HTR-8/SVneo (cell line): ENCODE results near the gene RPL26.
"Not testable (repeated sequence)": the region's sequence is repeated elsewhere in the genome, so short reads cannot be mapped to it uniquely, and the experiment has no call there.

Source experiments
- DNase-seq: peaks from one replicate; pipeline ENCODE4 v3.0.0; 2011; ENCODE audit warnings: low spot score, mixed read lengths; ENCODE audit not compliant: insufficient read length
- FAIRE-seq: peaks from 2 replicates; lab custom pipeline; 2011; peaks lifted over from hg19 to GRCh38; lab: Jason Lieb, UNC

The RPL26 gene

DNA sequence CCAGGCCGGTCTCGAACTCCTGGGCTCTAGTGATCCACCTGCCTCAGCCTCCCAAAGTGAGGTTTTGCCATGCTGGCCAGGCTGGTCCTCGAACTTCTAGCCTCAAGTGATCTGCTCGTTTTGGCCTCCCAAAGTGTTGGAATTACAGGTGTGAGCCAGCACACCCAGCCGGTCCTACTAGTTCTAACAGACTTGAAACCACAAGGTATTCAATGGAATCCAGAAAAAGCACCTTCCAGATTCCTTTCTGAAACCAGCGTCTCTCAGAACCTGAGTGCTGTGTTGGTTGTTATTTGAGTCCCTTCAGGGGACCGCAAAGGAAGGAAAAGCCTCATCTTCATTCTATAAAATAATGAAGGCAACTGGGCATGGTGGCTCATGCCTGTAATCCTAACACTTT lies 10.6 kb downstream of the RPL26 start:
- DNase-seq (no peak), FAIRE-seq (no peak)

DNA sequence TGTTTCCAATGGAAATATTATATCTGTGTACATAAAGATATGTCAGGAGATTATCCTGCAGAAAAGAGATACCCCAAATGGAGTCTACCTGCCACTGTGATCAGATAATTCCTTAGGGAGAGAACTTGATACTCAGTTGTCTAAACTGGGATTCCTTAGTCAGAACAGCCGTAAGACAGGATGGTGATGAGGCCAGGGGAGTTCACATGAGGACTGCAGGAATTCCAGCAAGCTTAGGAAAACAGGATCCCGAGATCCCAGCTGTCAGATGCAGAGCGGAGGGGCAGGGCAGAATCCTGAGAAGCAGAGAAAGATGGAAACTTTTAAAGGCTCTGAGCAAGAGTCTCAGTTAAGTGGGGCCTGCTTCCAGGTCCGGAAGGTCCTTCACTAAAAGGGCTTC lies 11.2 kb downstream of the RPL26 start:
- no peak for DNase-seq
- FAIRE-seq: no peak

DNA sequence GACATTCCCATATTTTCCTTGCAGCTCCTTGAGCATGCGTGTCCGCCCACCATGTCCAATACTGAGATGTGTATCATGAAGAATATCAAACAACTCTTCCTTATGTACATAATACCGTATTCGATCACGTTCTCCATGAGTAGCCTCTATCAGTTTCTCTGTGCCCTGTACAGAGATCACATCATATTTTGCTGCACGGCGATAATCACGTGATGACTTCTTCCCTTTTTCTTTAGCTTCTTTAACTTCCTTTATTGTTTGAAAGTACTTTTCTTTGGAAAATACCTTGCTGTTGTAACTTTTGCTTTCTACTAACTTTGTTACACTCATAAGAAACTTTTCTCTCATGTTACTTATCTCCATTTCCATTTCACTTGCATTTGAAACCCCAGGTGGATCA lies 13.0 kb downstream of the RPL26 start:
- FAIRE-seq (no peak), DNase-seq (no peak)

DNA sequence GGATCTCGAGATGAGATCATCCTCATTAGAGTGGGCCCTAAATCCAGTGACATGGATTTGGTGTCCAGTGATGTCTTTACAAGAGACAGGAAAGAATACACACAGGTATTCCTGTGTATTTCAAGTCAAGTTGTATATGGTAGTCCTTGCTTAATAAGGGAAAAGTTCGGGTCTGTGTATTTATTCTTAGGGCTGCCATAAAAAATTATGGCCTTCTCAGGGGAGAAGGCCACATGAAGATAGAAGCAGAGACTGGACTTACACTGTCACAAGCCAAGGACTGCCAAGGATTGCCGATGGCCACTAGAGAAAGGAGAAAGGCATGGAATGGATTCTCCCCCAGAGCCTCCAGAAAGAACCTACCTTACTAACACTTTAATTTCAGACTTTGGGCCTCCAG lies 14.8 kb downstream of the RPL26 start:
- no peak for DNase-seq
- no peak for FAIRE-seq

DNA sequence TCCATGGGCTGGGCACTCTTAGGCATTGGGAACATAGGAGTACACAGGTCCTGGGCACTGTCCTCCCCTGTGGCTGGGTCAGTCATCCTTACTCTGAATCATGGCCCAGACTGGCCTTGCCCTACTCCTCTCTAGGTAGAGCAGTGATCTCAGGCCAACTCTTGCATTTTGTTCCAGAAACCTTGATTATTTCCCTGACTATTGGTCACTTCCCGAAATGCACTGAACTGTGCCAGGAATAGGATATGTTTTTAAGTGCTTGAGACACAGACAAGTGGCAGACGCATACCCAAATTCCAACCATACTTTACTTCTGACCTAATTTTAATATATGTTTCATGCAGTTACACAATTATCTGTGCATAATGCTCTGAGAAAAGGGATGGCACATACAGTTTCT lies 16.8 kb downstream of the RPL26 start:
- FAIRE-seq: peak; percentile 82

DNA sequence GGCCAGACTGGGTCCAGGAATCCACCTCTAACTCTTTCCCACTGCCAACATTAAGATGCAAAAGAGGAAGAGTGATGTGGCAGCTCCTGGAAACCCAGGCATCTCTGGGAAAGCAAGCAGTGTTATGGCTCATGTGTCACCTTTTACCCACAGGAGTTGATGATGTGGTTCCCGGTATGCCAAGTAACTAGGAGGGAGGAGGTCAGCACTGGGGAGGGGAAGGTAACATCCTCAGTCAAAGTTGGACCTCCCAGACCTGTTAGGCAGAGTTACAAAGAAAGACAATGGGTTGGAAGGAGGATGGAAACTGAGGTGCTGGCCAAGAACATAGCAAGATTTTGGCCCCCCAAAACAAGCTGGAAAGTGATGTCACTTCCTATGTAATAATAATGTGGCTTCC lies 17.9 kb downstream of the RPL26 start:
- peak; percentile 66 for FAIRE-seq
- no peak for DNase-seq

More for the DNA sequence above, 16.8 kb downstream of the RPL26 start:
- DNase-seq: peak; percentile 70

DNA sequence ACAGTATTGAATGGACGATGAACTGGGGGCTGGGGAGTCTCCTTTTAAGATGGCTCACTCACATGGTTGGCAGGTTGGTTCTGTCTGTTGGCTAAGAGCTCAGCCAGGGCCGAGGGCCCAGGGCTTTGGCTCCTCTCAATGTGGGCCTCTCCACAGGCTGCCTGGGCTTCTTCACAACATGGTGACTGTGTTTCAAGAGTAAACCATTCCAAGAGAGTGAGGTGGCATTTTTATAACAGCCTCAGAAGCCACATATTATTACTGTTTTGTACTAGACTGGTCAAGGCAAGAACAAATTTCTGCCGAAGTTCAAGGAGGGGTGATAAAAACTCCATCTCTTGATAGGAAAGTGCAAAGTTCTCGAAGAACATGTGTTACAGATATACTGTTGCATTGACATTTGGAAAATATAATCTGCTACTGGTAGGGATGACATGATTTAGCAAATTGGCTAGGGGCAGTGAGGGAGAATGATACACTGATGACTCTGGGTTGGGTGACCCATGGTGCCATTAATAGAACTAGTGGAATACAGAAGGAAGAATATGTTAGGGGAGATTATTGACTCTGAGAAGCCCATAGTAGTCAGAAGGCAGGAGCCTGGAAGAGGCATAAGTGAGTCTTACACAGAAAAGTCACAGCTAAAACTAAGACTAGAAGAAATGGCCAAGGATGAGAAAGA lies 20.2 kb downstream of the RPL26 start:
- DNase-seq (no peak), FAIRE-seq (no peak)

DNA sequence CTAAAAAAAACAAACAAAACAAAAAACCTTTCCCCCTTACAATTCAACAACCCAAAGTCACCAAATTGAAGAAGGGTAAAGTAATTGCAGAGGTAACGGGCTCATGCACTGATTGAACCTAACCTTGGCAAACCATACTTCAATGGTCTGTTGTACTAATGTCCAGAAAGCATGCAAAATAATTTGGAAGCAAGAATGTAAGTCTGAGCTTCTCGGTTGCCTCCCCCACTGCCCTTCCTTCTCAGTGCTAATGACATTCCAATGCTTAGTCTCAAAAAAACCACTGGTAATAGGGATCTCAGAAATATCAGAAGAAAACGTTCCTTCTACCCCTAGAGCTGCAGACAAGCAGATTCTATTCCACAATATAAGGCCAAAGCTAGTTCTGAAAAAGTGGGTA lies 22.2 kb downstream of the RPL26 start:
- FAIRE-seq (no peak), DNase-seq (no peak)

DNA sequence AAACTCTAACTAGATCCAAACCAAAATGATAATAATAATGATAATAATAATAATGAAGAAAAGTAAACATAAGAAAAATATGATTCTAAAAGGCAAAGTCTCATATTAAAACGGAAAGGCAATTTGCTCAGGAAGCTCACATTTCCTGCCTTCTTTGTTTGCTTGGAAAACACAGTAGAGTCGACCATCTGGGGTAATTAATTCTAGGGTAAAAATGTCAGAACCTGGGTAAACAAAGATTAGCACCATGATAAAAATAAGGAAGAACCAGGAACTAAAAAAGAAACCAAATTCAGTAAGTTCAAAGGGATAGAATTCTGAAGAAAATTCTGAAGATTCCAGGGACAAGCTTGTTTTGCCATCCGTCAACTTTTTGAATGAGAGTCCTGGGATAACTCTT lies 22.7 kb downstream of the RPL26 start:
- DNase-seq: no peak
- no peak for FAIRE-seq

DNA sequence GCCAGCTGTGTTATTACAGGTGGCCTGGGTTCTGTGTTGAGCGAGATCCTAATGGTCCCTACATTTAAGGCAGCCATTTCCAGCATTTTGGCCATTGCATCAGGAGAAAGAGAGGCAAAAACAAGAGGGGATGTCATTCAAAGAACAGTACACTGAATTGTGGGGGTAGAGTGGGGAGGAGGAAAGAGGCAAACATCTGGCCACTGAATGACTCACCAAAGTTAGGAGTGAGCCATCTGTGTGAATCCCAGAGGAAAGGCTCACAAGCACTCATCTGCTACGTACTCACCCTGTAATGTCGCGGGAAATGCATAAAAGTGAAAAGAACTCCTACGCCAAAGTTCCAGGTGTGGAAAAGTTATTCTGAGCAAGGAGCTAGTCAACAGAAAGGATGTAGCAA lies 23.2 kb downstream of the RPL26 start:
- peak; percentile 60 for FAIRE-seq
- no peak for DNase-seq

DNA sequence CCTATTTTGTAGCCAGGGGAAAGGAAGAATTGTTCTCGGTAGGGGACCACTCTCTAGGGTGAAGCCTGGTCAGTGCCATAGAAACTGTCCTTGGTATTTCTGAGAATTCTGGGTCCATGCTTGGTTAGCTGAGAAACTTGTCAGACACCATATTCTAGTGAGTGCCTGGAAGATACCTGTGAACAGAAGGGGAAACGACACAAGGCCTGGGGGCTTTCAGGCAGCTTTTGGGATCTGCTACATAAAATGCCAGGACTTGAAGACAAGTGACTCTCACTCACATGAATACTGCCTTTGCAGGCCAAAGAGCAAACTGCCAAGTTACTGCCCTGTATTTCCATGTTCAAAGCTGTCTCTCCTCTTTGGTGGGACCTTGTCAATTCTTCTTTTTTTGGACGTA lies 25.1 kb downstream of the RPL26 start:
- FAIRE-seq: no peak
- DNase-seq: no peak

DNA sequence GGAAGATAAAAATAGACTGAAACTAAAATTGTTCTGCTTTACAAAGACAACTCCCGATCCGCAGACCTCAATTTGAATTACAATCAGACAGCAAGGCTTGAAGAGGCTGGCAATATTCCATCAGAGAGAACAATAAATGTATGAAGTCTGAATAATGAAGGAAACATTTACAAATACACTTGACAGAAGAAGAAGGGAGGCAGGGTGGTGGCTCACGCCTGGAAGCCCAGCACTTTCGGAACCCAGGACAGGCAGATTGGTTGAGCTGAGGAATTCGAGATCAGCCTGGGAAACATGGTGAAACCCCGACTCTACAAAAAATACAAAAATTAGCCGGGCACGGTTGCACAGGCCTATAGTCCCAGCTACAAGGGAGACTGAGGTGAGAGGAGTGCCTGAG lies 28.8 kb downstream of the RPL26 start:
- DNase-seq (no peak), FAIRE-seq (no peak)

DNA sequence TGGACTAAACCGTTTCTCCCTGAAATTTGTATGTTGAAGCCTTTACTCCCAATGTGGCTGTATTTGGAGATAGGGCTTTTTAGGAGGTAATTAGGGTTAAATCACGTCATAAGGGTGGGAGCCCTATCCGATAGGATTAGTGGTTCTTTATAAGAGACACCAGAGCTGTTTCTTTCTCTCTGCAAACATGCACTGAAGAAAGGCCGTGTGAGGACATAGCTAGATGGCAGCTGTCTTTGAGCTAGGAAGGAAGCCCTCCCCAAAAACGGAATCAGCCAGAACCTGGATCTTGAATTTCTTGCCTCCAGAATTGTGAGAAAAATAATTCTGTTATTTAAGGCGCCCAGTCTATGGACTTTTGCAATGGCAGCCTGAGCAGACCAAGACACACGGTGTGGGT lies 29.3 kb downstream of the RPL26 start:
- no peak for FAIRE-seq
- DNase-seq: no peak

DNA sequence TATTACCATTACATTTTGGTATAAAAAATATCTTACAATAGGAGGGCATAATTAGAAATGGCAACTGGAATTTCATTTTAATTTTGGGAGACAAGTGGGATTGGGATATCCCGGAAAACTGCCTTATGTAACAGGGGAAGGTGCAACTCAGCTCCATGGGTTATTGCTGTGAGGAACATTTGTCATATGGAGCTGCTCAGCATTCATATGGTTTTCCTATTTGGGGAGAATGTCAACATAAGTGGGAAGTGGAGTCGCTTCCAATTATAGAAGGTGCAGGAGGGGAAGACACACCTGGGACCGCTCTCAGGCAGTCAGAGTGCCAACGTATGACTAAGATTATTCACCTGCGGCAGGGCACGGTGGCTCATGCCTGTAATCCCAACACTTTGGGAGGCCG lies 32.7 kb downstream of the RPL26 start:
- FAIRE-seq (no peak), DNase-seq (no peak)

DNA sequence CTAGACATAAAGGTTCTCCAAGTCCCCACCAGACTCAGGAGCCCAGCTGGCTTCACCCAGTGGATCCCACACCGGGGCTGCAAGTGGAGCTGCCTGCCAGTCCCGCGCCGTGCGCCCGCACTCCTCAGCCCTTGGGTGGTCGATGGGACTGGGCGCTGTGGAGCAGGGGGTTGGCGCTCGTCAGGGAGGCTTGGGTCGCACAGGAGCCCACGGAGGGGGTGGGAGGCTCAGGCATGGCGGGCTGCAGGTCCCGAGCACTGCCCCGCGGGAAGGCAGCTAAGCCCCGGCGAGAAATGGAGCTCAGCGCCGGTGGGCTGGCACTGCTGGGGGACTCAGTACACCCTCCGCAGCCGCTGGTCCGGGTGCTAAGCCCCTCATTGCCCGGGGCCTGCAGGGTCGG lies 36.0 kb downstream of the RPL26 start:
- DNase-seq, FAIRE-seq: not testable (repeated sequence)

DNA sequence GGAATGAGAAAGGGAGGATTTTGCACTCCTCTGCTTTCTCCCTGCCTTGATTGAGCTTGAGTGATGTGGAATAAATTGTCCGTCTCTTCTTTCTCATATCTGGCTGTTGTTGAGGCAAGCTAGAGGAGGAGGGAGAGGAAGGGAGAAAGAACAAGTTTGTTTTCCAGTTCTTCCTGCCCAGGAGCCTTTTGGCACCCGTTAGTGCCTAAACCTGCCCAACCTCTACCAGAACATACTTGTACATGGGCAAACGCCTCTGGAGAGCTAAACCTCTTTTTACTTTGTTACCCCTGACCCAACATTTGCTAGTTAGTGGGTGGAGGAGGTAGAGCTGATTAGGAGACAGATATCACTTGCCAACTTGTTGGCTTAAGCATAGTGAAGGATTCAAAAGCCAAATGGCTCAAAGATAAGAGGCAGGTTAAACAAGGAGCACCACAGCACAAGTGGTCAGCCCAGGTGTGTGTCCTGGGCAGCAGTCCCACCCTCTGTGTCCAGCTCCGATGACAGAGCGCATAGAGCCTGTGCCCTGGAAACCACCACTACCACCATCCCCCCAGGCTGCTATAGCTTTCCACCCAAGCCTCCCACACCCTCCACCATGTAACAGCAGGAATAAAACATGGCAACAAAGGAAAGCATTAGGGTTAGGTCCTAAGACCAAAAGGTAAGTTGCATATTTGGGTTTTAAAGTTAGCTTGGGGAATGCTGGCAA lies 36.9 kb downstream of the RPL26 start:
- FAIRE-seq (no peak), DNase-seq (no peak)

DNA sequence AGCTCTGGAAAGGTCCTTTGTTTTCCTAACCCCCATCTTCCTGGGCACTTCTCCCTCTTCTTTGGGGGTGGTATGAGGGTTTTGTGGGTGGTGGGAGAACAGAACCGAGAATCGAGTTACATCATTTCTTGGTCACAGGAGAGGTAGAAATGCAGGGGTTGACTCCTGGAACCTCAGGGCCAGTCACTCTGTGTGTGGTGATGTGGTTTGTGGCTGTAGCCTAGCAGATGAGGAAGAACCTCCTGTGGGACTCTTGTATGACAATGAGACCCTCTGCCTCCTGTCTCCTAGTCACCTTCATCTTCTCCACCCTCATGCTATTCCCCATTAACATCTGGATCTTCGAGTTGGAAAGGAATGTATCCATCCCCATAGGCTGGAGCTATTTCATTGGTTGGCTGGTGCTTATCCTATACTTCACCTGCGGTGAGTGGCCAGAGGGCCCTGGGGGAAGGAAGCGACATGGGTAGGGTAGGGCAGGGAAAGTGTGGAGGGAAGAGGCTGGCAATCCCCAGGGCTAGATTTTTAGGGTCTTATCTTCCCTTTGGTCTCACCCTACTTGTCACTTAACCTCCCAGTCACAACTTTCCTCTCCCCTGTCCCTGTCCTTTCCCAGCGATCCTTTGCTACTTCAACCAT lies 37.8 kb downstream of the RPL26 start:
- FAIRE-seq: no peak
- no peak for DNase-seq

DNA sequence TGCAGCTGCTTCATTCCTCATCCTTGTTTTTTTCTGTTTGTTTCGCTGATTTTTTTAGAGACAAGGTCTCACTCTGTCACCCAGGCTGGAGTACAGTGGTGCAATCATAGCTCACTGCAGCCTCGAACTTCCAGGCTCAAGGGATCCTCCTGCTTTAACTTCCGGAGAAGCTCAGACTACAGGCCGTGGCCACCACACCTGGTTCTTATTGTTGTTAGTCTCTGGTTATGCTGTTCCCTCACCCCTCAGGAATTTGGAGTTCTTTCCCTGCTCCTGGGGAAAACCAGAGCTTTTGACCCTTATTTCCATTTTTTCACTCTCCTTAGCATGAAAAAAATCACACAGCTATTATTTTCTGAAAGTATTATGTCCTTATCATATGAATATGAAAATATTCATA lies 41.5 kb downstream of the RPL26 start:
- FAIRE-seq (no peak), DNase-seq (no peak)

DNA sequence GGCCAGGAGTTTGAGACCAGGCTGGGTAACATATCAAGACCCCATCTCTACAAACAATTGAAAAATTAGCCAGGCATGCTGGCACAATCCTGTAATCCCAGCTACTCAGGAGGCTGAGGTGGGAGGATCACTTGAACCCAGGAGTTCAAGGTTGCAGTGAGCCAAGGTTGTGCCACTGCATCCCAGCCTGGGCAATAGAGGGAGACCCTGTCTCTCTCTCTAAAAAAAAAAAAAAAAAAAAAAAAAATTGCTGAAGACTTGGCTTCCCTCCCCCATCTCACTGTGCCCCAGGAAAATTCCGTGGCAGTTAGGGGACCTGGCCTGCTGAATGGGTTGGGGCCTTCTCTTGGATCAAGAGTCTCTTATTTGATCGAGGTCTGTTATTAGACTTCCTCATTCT lies 43.5 kb downstream of the RPL26 start, which contains the start of gene ODF4:
TSS of gene ODF4 (plus strand) at position 301 of the 400 bp plus-strand sequence. CDS start 212 bp downstream, outside the sequence.
- FAIRE-seq (no peak), DNase-seq (no peak)

DNA sequence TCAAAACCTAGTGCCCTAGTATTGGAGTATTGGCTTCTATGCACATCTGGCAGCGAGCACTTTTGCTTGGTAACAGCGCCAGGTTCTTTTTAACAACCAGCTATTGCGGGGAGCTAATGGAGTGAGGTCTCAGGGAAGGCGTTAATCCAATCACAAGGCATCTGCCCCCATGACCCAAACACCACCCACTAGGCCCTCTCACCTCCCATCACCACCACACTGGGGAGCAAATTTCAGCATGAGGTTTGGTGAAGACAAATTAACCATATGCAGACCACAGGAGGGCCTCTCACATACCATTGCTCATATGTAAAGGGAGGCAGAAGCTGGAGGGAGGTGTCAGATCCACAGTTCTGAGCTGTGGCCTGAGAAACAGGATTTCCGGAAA lies 44.2 kb downstream of the RPL26 start:
- FAIRE-seq: no peak
- no peak for DNase-seq
